DMS79 (cell line): ENCODE measurements around the gene ISCU.
A peak's percentile ranks its signal among the peaks of the same experiment; 100 is the strongest.
"Not testable (repeated sequence)": the region's sequence is repeated elsewhere in the genome, so short reads cannot be mapped to it uniquely, and the experiment has no call there.

Experiments
- DNase-seq: peaks from one replicate; lab custom pipeline; 2025; lab: John Stamatoyannopoulos, UW

ISCU gene

GRCh38 chr12:108543652-108544051, 18.7 kb upstream of the ISCU start:
- DNase-seq = no peak

- no peak for DNase-seq
These were observed 14.7 kb upstream of the ISCU start for GRCh38 chr12:108547686-108548085.

DNA sequence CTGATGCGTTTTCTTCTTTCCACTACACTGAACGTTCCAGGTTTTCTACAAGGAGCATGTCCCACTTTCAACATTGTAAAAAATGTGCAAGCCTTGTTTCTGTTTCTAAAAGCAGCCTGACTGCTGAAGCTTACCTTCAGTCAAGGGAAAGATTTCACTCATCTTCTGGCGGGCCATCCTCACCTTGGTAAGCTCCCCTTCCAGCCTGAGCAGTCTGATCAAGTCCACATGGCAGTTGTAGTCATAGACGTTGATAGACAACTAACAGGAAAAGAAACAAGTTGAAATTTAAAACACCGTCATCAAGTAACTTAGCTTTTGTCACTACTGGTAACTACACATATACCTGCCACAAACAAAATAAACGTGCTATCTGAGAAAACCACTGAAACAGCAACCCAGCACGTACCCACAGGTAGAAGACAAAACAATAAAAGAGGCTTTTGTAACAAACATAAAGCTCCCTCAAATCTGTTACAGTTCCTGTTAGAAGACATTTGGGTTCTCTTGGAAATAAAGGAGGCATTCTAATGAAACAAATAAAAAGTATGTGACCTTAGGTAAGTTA, 13.4 kb upstream of the ISCU start:
- no peak for DNase-seq

GRCh38 chr12:108551535-108551934, 10.9 kb upstream of the ISCU start:
- no peak for DNase-seq

DNA sequence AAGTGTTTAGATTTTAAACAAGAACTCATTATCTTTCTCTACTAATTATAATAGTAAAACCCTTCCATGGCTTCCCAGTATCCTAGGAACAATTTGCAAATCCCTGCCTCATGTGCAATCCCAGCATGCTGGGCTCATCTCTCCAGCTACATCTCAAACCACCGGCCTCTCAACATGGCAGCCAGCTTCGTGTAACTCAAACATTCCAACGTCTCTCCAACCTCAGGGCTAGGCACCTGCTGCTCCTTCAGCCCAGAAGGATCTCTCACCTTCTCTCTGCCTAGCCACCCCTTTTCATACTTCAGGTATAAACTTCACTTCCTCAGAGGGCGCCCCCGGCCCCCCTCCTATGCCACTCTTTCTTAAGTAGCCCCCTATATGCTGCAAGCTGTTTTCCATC, 8.6 kb upstream of the ISCU start:
- no peak for DNase-seq

- DNase-seq = not testable (repeated sequence)
These were observed 7.0 kb upstream of the ISCU start for GRCh38 chr12:108555383-108555782.

DNA sequence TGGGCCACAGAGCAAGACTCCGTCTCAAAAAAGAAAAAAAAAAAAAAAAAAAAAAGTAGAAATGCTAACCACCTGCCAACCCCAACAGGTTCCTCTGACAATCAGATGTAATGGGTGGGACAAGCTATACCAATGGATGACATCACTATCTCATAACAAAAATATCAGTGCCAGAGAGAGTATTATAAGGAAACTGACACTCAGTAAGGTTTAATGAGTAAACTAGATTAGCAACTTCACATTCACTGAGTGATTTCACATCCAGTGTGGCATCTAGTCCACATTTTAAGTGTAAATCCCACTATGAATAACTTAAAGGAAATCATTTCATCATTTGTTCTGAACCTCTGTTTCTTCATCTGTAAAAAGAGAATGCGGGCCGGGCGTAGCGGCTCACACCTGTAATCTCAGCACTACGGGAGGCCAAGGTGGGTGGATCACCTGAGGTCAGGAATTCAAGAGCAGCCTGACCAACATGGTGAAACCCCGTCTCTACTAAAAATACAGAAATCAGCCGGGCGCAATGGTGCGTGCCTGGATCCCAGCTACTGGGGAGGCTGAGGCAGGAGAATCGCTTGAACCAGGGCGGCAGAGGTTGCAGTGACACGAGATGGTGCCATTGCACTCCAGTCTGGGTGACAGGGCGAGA, 3.3 kb upstream of the ISCU start:
- no peak for DNase-seq

DNA sequence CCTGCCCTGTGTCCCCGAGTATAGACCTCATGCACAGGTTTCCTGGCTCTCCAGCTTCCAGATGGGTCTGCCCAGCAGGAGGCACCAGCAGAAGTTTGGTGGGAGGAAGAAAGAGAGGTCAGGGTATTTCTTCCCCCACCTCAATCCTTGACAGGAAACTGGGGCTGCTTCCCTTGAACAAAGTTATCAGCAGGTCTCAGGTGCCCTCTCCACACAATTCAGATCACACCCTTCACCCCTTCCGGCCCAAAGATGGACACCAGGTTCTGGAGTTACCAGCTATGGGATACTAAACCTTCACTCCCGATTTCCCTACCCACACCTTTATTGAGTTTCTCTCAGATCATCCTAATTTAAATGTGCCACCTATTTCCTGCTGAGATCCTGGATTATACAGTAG, 2.6 kb upstream of the ISCU start:
- DNase-seq = no peak

DNA sequence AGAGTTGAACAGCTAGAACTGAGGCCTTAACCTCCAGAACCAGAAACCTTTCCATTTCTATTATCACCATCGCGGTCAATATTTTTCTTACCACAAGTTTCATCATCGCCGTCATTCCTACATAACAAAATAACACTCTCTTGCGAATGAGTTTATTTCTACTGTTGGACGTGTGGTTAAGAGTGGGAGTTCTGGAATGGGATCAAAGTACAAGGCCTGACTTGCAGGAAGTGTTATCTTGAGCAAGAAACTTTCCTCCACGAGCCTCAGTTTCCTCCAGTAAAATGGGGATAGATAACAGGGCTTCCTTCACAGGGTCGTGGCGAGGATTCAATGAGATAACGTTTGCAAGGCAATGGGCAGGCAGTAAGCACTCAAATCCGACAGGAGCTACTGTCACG, 2.1 kb upstream of the ISCU start:
- no peak for DNase-seq

GRCh38 chr12:108560752-108561719, 1.4 kb upstream of the ISCU start, which contains the start of gene SART3:
Gene SART3, minus strand, starts transcription at chr12:108561173. Its CDS starts 19 bp downstream, at chr12:108561154.
- peak; percentile 82 for DNase-seq

GRCh38 chr12:108561852-108562347, 496 bp upstream of the ISCU start:
- DNase-seq = no peak

DNA sequence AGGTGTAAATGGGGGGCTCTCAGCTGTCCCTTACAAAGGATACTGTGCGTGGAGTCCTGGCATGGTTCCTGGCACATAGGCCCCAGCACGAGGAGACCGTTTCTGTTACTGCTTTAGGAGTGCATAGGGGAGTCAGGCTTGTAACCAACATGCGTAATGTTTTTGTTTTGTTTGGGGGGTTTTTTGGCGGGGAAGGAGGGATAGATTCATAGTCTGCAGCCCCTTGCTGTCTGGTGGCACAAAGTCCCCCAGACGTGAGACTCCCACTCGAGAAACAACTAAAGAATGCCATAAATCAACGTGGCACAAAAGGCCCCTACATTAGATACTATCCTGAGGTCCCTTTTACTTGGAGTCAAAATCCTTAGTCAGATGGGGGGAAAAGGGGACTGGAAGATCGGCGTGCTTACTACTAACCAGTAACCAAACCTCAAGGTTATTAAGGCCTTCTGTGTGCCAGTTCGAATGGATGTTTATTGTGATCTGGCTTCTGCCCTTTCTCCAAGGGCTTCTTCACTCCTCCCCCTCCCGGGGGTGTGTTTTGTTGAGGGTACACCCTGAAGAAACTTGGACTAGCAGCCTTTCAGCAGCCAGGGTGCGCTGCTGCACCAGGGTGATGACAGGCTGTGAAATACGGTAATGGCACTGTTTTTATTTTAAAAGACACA, 874 bp downstream of the ISCU start:
- peak; percentile 63 for DNase-seq

GRCh38 chr12:108563804-108564151, 1.4 kb downstream of the ISCU start:
- no peak for DNase-seq

GRCh38 chr12:108564724-108565123, 2.3 kb downstream of the ISCU start:
- DNase-seq = no peak

DNA sequence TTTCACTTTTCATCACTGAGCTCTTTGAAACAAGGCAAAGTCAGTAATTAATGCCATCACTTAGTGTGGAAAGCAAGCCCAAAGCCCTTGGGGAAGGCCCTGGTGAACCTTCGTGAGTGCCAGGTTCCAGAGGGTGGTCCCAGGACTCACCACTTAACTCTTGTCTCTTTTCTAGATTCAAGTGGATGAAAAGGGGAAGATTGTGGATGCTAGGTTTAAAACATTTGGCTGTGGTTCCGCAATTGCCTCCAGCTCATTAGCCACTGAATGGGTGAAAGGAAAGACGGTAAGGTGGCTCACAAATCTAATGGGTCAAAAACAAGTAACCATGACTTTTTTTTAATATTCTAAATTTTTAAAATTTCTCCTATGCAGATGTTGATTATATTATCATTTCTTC, 2.8 kb downstream of the ISCU start:
- no peak for DNase-seq

DNA sequence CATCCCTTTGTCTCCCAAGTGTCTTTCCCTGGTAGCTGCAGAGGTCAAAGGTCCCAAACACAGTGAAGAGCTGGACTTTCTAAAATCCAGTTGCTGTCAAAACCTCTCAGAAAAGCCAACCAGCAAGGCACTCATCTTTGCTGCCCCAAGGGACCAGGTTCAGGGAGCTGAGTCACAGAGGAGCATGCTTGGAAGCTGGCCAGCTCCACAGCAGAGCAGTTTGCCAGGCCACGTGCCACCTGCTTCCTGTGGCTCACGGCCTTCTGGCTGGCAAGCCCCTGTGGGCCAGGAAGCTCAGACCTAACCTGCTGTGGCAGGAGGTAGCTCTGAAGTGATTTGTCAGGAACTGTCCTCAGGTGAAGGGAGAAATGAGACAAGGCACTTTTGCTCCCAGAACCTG, 3.6 kb downstream of the ISCU start:
- DNase-seq = peak; percentile 88

- DNase-seq = no peak
These were observed 4.1 kb downstream of the ISCU start for GRCh38 chr12:108566452-108566851.

- peak; percentile 60 for DNase-seq
These were observed 5.3 kb downstream of the ISCU start for GRCh38 chr12:108567406-108568337.

- peak; percentile 79 for DNase-seq
These were observed 6.2 kb downstream of the ISCU start for GRCh38 chr12:108568338-108569154.
